HG03520 (cell line): ENCODE measurements around the gene PGAP2.
A peak's percentile ranks its signal among the peaks of the same experiment; 100 is the strongest.
"Not testable (repeated sequence)": the region's sequence is repeated elsewhere in the genome, so short reads cannot be mapped to it uniquely, and the experiment has no call there.

Experiments
- ATAC-seq: cut with Tn5 transposase; IDR thresholded peaks from one replicate; pipeline ENCODE4 v1.9.1; 2021; ENCODE audit warnings: mild to moderate bottlenecking, moderate library complexity; ENCODE audit not compliant: unreplicated experiment

Gene PGAP2

DNA sequence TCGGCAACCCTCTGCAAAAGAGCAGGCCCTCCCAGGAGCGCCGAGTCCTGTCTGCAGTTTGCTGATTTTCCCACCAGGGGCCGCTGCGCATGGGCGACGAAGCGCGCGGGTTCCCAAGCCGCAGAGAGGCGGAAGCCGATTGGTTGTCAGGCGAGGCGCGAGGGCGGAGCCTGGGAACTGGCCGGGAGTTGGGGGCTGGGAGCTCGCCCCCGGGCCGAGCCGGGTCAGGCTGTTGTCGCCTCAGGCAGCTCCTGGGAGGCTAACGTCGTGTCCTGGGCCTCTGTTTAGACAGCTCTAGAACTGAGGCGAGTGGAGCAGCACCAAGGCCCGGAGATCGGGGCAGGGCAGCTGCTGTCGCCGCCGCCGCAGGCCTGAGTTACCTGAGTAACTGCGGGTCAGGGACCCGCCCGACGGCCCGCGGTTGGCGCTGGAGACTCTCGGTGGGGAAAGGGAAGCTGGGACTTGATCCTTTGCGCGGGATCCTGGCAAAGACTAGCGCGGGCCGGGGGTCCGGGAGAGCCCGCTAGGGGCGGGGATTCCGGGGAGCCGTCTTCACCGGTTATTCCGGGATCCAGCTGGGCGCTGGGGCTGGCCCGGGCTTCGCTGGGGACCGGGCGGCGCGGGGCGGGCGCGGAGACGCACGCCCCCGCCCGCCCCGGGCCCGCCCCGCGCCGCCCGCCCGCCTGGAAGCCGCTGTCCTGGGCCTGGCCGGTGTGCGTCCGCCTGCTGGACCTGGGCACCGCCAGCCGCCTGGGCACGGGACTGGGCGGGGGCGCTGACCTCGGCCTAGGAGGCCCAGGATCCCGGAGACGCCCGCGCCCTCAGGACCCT is 46.8 kb downstream of the PGAP2 start, which contains the start of gene STIM1:
Gene STIM1 (plus strand): TSS at position 688 of the 831 bp plus-strand sequence. CDS start 607 bp downstream, outside the sequence.
- peak; percentile 59 for ATAC-seq

DNA sequence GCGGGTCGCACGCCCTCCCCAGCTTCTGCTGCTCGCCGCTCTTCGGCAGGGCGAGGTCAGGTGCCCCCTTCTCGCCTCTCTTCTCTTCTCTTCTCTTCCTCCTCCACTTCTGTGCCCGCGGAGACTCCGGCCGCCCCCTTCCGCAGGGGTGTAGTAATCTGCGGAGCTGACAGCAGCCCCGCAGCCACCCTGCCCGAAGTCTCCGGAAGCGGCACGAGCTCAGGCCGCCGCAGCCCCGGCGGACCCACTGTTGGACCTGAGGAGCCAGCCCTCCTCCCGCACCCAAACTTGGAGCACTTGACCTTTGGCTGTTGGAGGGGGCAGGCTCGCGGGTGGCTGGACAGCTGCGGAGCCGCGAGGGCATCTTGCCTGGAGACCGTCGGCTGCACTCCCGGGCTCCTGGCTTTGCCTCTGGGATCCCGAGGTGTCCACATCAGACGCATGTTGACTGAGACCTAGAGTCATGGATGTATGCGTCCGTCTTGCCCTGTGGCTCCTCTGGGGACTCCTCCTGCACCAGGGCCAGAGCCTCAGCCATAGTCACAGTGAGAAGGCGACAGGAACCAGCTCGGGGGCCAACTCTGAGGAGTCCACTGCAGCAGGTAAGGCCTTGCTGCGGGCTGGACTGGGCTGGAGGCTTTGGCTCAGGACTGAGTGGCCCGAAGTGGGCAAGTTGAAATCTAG is 47.6 kb downstream of the PGAP2 start:
- peak; percentile 10 for ATAC-seq

DNA sequence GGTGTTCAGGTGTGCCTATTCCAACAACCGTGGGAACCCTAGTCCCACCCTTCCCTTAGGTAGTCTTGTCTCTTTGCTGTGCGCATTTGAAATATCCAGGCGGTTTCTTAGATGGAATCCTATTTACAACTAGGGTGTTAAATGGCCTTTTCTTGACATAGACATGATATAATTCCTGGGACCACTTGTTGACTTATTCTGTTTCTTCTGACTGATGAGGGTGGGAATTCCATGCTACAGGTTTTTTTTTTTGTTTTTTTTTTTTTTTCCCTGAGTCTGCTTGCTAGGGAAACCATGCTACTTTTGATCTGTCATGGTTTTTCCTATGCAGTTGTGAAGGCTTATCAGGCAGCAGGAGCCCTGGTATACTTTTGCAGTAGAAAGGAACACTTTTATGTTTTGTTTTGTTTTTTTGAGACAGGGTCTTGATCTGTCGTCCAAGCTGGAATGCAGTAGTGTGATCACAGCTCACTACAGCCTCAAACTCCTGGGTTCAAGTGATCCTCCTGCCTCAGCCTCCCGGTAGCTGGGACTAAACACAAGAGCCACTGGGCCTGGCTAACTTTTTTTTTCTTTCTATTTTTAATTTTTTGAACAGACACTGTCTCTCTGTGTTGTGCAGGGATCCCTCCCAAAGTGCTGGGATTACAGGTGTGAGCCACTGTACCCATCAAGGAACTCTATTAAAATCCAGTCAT is 48.6 kb downstream of the PGAP2 start:
- no peak for ATAC-seq

DNA sequence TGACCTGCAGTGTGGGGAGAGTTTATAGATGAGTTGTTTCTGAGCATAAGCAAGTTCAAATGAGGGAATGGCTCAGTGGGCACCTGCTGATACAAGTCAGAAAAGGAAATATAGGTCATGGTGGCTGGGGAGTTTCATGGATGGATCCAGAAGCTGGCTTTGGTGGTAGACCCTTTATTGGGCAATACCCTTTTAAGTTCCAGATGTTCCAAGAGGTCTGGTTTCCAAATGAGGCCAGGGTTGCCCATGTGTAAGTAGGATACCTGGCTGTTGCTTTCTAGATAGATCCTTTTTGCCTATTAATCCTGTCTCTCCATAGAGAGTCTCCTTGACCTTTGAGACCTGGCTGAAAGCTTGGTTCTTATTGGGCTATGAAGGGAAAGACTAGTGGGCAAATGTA is 49.3 kb downstream of the PGAP2 start:
- no peak for ATAC-seq

DNA sequence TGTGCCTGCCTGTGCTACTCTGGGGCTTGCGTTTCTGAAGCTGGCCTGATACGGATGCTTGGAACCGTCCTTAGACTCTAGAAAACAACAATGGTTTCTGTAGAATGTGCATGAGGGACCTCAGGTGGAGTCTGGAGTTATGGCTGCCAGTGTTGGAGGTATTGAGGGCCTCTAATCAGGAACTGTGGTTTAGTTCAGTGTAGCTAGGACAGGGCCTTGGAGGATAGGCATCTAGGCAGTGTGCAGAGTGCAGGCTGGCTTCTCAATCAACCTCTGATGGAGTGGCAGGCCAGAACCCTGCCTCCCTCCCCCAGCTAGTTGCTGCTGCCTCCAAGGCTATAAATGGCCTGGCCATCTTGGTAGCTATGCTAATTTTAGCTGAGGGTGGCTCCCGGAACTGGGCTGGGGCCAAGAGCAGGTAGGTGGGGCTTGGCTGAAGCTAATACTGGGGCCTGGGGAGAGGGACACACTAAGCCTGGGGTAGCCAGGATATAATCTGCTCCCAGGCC is 51.1 kb downstream of the PGAP2 start:
- peak; percentile 40 for ATAC-seq

DNA sequence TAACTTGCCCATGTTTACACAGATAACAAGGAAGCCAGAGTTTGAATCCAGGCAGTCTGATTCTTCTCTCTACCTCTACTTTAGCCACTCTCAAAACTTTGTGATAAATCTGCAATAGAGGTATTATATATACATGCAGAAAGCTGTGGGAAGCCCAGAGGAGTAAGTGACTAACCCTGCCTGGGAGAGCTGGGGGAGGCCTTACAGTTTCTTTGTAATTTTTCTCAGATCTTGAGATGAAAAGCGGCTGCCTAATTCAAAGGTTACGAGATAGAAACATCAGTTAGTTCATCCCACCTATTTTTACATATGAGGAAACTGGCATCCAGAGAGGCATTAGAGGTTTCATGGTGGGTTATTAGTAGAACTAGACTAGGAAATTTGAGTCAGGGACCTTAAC is 52.0 kb downstream of the PGAP2 start:
- ATAC-seq = no peak

DNA sequence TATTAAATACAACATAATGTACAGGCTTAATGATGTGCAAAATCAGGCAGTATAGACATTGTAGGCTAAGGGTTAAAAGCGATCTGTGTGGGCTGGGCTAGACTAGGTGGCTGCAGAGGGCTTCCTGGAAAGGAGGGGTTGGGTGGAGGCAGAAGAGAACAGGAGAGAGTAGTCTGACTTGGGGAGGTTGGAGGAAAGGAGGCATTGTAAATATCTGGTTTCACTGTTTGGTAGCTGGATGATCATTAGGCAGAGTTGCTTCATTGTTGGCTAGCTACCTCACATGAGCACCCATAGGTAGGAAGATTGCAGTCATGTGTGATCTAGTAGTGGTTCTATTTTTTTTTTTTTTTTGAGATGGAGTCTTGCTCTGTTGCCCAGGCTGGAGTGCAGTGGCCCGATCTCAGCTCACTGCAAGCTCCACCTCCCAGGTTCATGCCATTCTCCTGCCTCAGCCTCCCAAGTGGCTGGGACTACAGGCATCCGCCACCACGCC is 52.6 kb downstream of the PGAP2 start:
- not testable (repeated sequence) for ATAC-seq

DNA sequence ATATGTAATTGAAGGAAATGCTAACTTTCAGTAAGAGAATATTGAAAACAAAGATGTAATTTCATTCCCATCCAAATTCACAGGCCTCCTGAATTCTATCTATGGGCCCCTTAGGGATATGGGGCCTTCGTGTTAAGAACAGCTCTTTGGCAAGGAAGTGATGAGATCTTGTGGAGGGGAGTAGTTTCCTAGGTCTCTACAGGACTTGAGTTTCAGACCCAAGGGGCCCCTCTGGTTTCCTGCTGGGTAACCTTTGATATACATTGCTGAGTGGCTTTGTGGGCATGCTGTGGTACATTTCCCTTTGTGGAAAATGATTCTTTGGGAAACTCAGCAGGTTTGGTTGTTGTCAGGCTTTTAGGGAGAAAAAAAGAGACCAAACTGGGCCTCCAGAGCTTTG is 53.3 kb downstream of the PGAP2 start:
- ATAC-seq = no peak

DNA sequence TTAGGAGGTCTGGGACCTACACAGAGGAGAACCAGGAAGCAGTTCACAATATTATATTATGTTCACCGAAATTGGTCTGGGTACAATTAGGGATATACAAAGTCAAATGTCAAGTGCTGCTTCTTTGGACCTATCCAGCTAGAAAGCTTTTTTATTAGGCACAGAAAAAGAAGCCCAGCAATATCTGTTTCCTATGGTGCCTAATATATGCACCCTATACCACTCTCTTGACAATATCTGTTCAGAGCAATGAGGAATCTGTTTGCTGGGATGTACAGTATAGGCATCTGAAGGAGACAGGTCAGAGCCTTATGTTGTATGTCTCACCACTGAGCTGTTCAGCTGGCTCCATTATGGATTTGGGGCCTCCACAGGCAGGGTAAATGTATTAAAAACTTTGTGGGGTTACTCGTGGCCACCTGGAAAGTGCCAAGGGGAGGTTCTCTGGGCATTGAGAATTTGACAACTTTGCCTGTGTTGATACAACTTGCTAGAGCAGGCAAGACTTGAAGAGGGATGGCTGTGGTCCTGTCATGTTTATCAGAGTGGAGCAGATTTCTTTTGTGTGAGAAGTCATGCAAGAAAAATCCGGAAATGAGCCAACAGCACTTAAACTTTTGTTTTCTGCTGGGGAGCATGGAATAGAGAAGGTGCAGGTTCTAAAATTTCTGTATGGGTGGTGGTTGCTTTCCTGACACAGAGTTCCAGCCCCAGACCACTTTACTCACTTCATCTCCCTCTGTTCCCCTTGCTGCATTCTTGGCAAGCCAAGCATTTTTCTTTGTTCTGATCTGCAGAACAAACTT is 57.2 kb downstream of the PGAP2 start:
- ATAC-seq = no peak

DNA sequence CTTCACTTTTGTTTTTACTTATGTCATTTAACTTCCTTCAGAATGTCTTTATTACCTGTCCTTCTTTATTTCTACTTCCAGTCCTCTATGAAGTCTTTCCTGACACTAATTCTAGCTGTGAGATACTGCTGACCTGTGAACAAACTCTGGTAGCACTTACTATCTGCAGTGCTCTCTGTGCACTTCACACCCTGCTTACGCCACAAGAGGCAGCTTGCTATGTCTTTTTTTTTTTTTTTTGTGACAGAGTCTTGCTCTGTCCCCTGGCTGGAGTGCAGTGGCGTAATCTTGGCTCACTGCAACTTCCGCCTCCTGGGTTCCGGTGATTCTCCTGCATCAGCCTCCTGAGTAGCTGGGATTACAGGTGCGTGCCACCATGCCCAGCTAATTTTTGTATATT is 57.8 kb downstream of the PGAP2 start:
- ATAC-seq = peak; percentile 38

DNA sequence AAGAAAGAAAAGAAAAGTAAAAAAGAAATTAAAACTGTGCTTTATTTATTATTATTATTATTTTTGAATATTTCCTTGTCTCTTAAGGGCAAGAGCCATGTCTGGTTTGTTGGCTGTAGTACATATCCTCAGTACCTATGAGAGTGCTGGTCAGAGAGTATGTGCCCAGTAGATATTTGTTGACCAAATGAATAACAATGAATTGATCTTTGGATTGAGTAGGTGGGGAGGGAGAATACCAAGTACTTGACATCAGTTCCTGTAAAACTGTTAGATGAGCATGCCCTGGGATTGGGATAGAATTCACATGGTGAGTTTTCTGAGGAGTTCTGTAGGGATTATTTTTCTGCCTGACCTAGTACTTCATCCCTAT is 58.5 kb downstream of the PGAP2 start:
- no peak for ATAC-seq

DNA sequence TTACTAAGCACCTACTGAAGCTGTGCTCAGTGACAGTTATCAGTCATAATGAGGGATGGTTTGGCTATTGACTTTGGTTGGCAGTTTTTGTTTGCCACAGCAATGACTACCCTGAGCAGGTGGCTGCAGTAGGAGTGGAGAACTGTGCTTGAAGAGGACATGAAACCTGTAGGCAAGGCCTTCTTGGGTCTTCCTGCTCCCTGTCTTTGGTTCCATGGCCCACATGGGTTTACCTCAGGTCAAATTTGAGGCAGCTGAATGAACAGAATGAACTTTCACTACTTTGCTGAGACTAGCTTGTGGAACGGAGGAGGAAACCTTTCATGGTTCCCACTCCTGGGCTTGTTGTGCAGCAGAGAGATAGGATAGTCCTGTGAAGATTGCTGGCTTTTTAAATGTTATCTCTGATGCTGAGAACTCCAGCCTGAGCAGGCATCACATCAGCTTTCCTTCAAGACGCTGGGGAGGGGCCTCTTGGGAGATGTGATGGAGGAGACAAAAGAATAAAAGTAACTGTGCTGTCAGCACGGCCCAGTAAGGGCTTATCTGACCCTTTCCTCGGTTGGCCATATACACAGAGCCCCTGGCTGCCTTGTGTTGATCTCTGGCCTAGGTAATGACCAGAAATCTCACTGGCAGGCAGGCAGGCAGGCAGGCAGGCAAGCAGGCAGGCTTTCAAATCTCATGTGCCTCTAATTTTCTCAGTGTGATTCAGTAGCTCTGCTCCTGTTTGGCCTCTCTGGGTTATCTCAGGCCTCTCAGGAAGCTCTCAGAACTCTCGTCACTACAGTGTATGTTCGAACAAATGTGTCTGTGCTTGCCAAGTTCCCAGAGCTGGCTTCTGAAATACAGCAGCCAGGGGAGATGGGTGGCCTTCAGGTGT is 59.1 kb downstream of the PGAP2 start:
- peak; percentile 36 for ATAC-seq

DNA sequence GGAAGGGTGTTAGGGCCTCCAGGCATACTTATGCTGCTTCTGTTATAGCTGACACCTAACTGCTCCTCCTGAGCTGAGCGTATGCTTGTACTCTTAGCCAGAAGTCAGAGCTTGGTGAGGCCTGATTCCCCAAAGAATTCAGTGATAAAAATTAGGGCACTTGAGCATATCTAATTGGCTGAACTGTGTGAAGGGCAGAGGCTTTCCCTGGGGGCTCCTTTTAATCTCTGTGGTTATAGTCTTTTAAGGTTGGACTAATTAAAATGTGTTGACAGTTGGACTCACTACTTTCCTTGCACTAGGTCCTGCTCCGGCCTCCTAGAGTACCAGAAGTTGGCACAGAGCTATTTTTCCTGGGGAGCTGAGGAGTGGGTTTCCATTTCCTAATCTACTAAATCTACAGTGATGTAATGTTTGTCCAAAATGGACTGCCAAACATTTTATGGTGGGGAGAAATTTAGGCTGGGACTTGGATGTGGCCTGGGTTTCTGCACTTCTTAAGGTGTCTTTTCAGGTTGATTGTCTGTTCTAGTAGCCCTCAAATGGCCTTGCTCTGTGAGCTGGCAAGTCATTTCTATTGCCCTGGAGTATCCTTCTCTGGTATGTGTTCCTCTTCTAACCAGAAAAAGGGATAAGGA is 65.5 kb downstream of the PGAP2 start:
- no peak for ATAC-seq
